Osteoblast (primary cell): ENCODE results near the gene ZNF398. TPM values are rescaled to one million over a fixed set of nuclear protein-coding genes. Genes with fewer than 3 reads are reported as not detected.

Experiments
- DNase-seq: peaks from one replicate; pipeline ENCODE4 v3.0.0; 2011; ENCODE audit warnings: low spot score, mixed read lengths; ENCODE audit not compliant: insufficient read length; ENCODE audit errors: missing footprints
- H2AFZ ChIP-seq: 2 replicates; pipeline ENCODE4 v1.6.0; 2011; ENCODE audit warnings: mild to moderate bottlenecking, low read length
- H3K27ac ChIP-seq: 2 replicates; pipeline ENCODE4 v1.5.1; 2011; ENCODE audit warnings: mild to moderate bottlenecking, low read depth, low read length, moderate library complexity
- H3K27me3 ChIP-seq: 2 replicates; pipeline ENCODE4 v1.6.0; 2012; ENCODE audit warnings: mild to moderate bottlenecking, control low read depth, inconsistent platforms, low read length, moderate library complexity; ENCODE audit not compliant: insufficient read depth
- H3K36me3 ChIP-seq: 2 replicates; pipeline ENCODE4 v1.5.1; 2011; ENCODE audit warnings: mild to moderate bottlenecking, low read length, control low read depth, moderate library complexity; ENCODE audit not compliant: insufficient read depth
- H3K4me1 ChIP-seq: 2 replicates; pipeline ENCODE4 v1.5.1; 2011; ENCODE audit warnings: mild to moderate bottlenecking, low read length, control low read depth, moderate library complexity; ENCODE audit not compliant: insufficient read depth
- H3K4me2 ChIP-seq: 2 replicates; pipeline ENCODE4 v1.6.0; 2011; ENCODE audit warnings: mild to moderate bottlenecking, low read length; ENCODE audit not compliant: insufficient read depth
- H3K4me3 ChIP-seq: fragments of 200-600 bp; sonication (generic); 3 replicates; pipeline ENCODE4 v1.5.1; 2012; ENCODE audit warnings: mild to moderate bottlenecking, low read length, inconsistent platforms; ENCODE audit not compliant: insufficient read depth
- H3K79me2 ChIP-seq: 2 replicates; pipeline ENCODE4 v1.6.0; 2012; ENCODE audit warnings: mild to moderate bottlenecking, low read length, control low read depth, inconsistent platforms; ENCODE audit not compliant: insufficient read depth
- H3K9me3 ChIP-seq: 2 replicates; pipeline ENCODE4 v1.5.1; 2011; ENCODE audit warnings: low read depth, low read length, control low read depth
- H4K20me1 ChIP-seq: 2 replicates; pipeline ENCODE4 v1.6.0; 2012; ENCODE audit warnings: mild to moderate bottlenecking, low read length, control low read depth; ENCODE audit not compliant: insufficient read depth
- CTCF ChIP-seq: IDR thresholded peaks from 2 replicates; pipeline ENCODE4 v1.5.1; 2011; ENCODE audit warnings: mild to moderate bottlenecking, low read depth, low read length, moderate library complexity; ENCODE audit errors: extremely low read depth
- total RNA-seq: library from RNA; depleted of rRNA; stranded (reverse); fragments of >200 nt; gene quantifications from 2 replicates; pipeline ENCODE4 v1.2.3, GENCODE V29; 2012

ZNF398 gene
- 15.9 and 17.7 TPM in 2 replicates for total RNA-seq

GRCh38 chr7:149147072-149147751, at the start of gene ZNF398:
Gene ZNF398, plus strand, starts transcription at chr7:149147453. Its CDS starts 290 bp downstream, at chr7:149147743.
- Histone ChIP-seq H3K4me2 (peak within 1 kb of the TSS; percentile 99), H3K79me2 (peaks cover 49% of the 10 kb centered on the region), H3K4me3 (peak within 1 kb of the TSS; percentile 96), H3K4me1 (peaks cover 17% of the 10 kb centered on the region), H3K27ac (peak within 1 kb of the TSS; percentile 94), H3K9me3 (no peaks in the 10 kb centered on the region), H2AFZ (peak within 1 kb of the TSS; percentile 99), H3K36me3 (no peaks in the 10 kb centered on the region), H4K20me1 (peaks cover 18% of the 10 kb centered on the region), H3K27me3 (no peaks in the 10 kb centered on the region)
- DNase-seq, result peak; percentile 99
- TF ChIP-seq CTCF, result peak; percentile 26

- Histone ChIP-seq H3K27ac (no peak overlapping the region), H3K36me3 (no peaks in the 10 kb centered on the region), H3K79me2 (no peaks in the 10 kb centered on the region), H3K9me3 (no peaks in the 10 kb centered on the region), H4K20me1 (no peaks in the 10 kb centered on the region), H3K4me2 (no peak overlapping the region), H3K27me3 (no peaks in the 10 kb centered on the region), H3K4me3 (no peak overlapping the region), H2AFZ (no peak overlapping the region), H3K4me1 (no peaks in the 10 kb centered on the region)
- no peak for TF ChIP-seq CTCF
- no peak for DNase-seq
These were observed 48.2 kb upstream of the ZNF398 start for GRCh38 chr7:149099058-149099457.

- Histone ChIP-seq H3K9me3 (no peaks in the 10 kb centered on the region), H3K4me1 (no peaks in the 10 kb centered on the region), H3K79me2 (no peaks in the 10 kb centered on the region), H3K36me3 (no peaks in the 10 kb centered on the region), H4K20me1 (no peaks in the 10 kb centered on the region), H3K4me3 (no peak overlapping the region), H3K27me3 (no peaks in the 10 kb centered on the region), H3K4me2 (no peak overlapping the region), H2AFZ (no peak overlapping the region), H3K27ac (no peak overlapping the region)
- no peak for TF ChIP-seq CTCF
- DNase-seq, result no peak
These were observed 46.4 kb upstream of the ZNF398 start for GRCh38 chr7:149100821-149101220.

- Histone ChIP-seq H2AFZ (no peak overlapping the region), H3K4me3 (no peak overlapping the region), H3K27me3 (no peaks in the 10 kb centered on the region), H3K4me2 (no peak overlapping the region), H3K36me3 (no peaks in the 10 kb centered on the region), H4K20me1 (no peaks in the 10 kb centered on the region), H3K4me1 (no peaks in the 10 kb centered on the region), H3K9me3 (no peaks in the 10 kb centered on the region), H3K27ac (no peak overlapping the region), H3K79me2 (no peaks in the 10 kb centered on the region)
- no peak for DNase-seq
- TF ChIP-seq CTCF, result no peak
These were observed 44.6 kb upstream of the ZNF398 start for GRCh38 chr7:149102666-149103065.
